Measurements from ENCODE around the gene CEP83.

CEP83 gene

GRCh38 chr12:94267921-94268471 lies 191.7 kb downstream of the CEP83 start:
- Histone ChIP-seq H3K27me3 (ENCODE audit: insufficient read depth, poor library complexity, severe bottlenecking) (no peaks in the 10 kb centered on the region), H3K4me3 (replicated peaks; ENCODE audit: insufficient read depth, low read length) (no peak overlapping the region), H3K27ac (replicated peaks) (no peak overlapping the region)
- no peak for DNase-seq (ENCODE audit: low read depth in 1 of 2, low spot score in 1 of 2)
- no peak for TF ChIP-seq REST (IDR thresholded peaks at IDR 0.05; ENCODE audit: insufficient replicate concordance, low read depth)
- TF ChIP-seq GABPA (IDR thresholded peaks at IDR 0.05; ENCODE audit: low read depth): no peak
- no peak for TF ChIP-seq SPI1 (IDR thresholded peaks at IDR 0.05; ENCODE audit: borderline replicate concordance, low read depth)
- TF ChIP-seq CTCF (IDR thresholded peaks at IDR 0.05; ENCODE audit: insufficient read depth, low read length): no peak
- no peak for TF ChIP-seq POLR2AphosphoS5 (IDR thresholded peaks at IDR 0.05; ENCODE audit: low read depth)

- no peaks in the 10 kb centered on the region for H3K27me3 ChIP-seq (ENCODE audit: insufficient read depth, poor library complexity, severe bottlenecking)
- TF ChIP-seq GABPA (IDR thresholded peaks at IDR 0.05; ENCODE audit: low read depth) (no peak), POLR2AphosphoS5 (IDR thresholded peaks at IDR 0.05; ENCODE audit: low read depth) (no peak), REST (IDR thresholded peaks at IDR 0.05; ENCODE audit: insufficient replicate concordance, low read depth) (no peak), CTCF (IDR thresholded peaks at IDR 0.05; ENCODE audit: insufficient read depth, low read length) (no peak), SPI1 (IDR thresholded peaks at IDR 0.05; ENCODE audit: borderline replicate concordance, low read depth) (no peak)
- no peak for DNase-seq (ENCODE audit: low read depth in 1 of 2, low spot score in 1 of 2)
- no peak overlapping the region for H3K4me3 ChIP-seq (replicated peaks; ENCODE audit: insufficient read depth, low read length)
- H3K27ac ChIP-seq (replicated peaks): peak overlapping the region; percentile 4; the same call in 1 of the 2 replicates
These were observed 192.2 kb downstream of the CEP83 start for GRCh38 chr12:94267537-94267872.

GRCh38 chr12:94266796-94267536 lies 192.7 kb downstream of the CEP83 start:
- Histone ChIP-seq H3K27ac (replicated peaks) (peak overlapping the region; percentile 4; the same call in 1 of the 2 replicates), H3K27me3 (ENCODE audit: insufficient read depth, poor library complexity, severe bottlenecking) (no peaks in the 10 kb centered on the region), H3K4me3 (replicated peaks; ENCODE audit: insufficient read depth, low read length) (no peak overlapping the region)
- peak in 1 of 2 experiments; percentile 46 for DNase-seq (ENCODE audit: low read depth in 1 of 2, low spot score in 1 of 2)
- TF ChIP-seq CTCF (IDR thresholded peaks at IDR 0.05; ENCODE audit: insufficient read depth, low read length): no peak
- 0 out of 2 replicates have a peak, but pooled peaks have one; percentile 22 for TF ChIP-seq POLR2AphosphoS5 (IDR thresholded peaks at IDR 0.05; ENCODE audit: low read depth)
- TF ChIP-seq GABPA (IDR thresholded peaks at IDR 0.05; ENCODE audit: low read depth): no peak
- TF ChIP-seq REST (IDR thresholded peaks at IDR 0.05; ENCODE audit: insufficient replicate concordance, low read depth): no peak
- TF ChIP-seq SPI1 (IDR thresholded peaks at IDR 0.05; ENCODE audit: borderline replicate concordance, low read depth): peak; percentile 41; the same call in 1 of the 2 replicates
